RPMI8226 (cell line): ENCODE data around the gene TSHZ3.

Source experiments
- DNase-seq: peaks from one replicate; pipeline ENCODE4 v3.0.0-alpha.2; 2015

The TSHZ3 gene

GRCh38 chr19:31334849-31335624 is 14.2 kb downstream of the TSHZ3 start:
- no peak for DNase-seq

- no peak for DNase-seq
Observed at GRCh38 chr19:31334101-31334848, 15.0 kb downstream of the TSHZ3 start.

- DNase-seq, result no peak
Observed at GRCh38 chr19:31332096-31332495, 17.1 kb downstream of the TSHZ3 start.

GRCh38 chr19:31331536-31331935 is 17.7 kb downstream of the TSHZ3 start:
- DNase-seq, result no peak

DNA sequence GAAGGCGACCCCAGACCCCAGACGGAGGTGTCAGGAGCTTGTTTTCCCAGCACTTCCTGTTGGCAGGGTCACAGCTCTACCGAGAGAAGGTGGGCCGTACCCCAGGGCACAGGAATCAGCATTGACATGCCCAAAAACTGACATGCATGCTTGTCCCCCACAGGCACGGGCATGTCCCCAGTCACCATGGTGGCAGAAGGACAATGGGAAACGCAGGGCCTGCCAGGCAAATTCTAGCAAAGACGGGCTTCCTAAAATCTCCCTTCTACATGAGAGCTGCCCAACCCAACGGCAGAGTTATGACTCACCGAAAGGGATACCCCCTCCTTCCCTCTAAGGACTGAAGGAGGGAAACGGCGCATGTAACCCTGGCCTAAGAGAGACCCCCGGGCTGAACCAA is 18.5 kb downstream of the TSHZ3 start:
- DNase-seq, result no peak

- no peak for DNase-seq
Observed at GRCh38 chr19:31330237-31330636, 19.0 kb downstream of the TSHZ3 start.

- no peak for DNase-seq
Observed at GRCh38 chr19:31329819-31330218, 19.4 kb downstream of the TSHZ3 start.

DNA sequence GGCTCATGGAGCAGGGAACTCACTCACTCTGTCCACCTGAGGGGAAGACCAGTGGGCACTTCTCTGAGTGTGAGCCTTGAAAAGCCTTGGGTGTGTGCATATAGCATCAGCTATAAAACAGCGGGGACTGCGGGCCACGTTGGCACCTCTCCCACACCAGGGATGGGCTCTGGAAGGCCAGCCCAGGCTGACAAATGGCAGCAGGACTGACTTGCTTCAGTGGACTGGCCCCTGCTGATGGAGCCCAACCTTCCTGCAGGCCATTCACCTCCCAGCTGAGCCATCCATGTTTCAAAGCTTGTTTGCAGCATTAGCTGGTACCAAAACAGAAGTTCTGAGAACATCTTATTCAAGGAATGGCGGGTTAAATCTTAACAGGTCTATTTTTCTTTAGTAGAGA is 21.0 kb downstream of the TSHZ3 start:
- DNase-seq, result no peak

DNA sequence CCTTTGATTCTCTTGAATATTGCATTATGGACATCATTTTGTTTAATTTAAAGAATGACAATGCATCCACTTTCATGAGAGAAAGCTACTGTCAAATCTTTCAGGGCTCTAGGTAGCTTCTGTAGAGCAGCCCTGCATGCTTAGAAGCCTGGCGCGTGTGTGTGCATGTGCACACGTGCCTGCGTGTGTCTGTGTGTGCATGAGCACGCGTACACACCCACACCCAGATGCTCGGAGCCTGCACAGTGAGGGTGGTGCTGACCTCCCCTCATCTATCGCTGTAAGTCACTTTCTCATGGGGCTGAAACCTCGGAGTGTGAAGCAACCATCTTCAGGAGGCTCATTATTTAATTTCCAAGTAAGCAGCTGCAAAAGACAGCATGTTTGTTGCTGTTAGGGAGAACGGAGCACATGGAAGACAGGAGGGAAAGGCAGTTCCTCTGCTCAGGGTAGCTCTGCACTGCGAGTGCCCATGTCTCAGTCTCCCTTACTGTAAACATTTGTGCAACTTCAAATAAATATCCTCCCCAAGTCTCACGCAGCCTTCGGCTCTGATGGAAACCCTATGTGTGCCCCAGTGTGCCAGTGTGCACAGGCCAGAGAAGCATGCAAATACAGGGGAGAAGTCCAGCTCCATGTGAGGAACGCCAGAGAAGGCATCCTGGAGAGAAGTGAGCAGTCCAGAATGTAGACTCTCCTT is 22.8 kb downstream of the TSHZ3 start:
- DNase-seq, result no peak

GRCh38 chr19:31325342-31325741 is 23.9 kb downstream of the TSHZ3 start:
- no peak for DNase-seq

DNA sequence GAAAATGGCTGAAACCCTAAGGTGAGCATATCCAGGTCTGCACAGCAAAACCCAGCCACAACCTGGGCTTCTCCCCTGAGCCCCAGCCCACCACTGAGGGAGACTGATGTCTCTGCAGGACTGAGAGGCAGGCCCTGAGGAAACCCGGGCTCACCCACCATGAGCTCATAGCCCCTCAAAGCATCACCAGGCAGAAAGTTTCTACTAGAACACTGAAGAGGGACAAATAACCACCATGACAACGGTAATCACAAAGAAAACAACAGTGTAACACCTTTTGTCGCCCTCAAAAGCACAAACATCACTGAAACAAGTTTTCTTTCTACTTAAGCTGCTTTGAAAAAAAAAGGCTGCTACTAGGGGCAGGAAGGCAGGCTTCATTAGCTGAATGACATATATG is 29.8 kb downstream of the TSHZ3 start:
- DNase-seq, result no peak

DNA sequence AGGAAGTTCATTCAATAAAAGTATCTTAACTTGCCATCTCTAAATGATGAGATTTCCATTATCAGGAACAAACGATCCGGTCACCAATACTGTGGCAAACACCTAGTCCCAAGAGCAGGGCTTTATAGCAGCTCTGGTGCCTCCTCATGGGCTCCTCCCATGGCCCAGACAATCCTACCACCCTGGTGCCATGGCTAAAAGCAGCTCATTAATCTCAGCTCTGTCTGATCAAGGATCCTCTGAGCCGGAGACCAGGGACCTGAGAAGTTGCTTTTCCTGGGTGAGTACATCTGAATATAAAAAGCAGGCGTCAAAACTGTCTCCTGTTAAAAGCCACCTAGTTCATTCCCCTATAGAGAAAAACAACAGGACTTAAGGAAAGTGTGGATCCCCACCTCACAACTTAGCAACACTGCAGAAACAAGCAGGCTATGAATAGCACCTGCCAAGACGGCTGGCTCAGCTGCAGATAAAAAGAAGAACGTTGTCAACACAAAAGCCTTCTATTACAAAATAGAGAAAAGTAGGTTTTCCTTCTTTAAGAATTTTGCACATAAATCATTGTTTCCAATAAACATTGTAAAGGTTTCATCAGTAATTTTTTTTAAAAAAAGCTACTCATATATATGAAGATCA is 30.3 kb downstream of the TSHZ3 start:
- DNase-seq, result no peak

DNA sequence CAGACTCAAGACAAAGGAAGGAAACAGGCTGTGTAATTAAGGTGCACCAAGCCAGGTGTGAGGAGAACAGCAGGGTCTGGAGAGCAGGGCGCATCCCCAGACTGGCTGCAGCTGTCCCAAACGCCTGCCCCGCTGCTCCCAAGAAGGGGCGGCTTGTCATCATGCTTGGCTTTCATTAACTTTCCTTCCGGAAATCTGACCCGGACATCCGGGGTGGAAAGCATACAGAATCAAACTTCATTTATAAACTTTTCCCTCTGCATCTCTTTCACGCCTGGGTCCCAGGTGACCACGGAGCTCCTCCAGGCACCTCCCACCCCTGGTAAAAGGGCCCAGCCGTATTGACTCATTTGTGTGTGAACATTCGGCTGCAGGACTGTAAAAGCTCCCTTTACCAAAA is 31.7 kb downstream of the TSHZ3 start:
- no peak for DNase-seq

- no peak for DNase-seq
Observed at GRCh38 chr19:31317093-31317492, 32.1 kb downstream of the TSHZ3 start.

DNA sequence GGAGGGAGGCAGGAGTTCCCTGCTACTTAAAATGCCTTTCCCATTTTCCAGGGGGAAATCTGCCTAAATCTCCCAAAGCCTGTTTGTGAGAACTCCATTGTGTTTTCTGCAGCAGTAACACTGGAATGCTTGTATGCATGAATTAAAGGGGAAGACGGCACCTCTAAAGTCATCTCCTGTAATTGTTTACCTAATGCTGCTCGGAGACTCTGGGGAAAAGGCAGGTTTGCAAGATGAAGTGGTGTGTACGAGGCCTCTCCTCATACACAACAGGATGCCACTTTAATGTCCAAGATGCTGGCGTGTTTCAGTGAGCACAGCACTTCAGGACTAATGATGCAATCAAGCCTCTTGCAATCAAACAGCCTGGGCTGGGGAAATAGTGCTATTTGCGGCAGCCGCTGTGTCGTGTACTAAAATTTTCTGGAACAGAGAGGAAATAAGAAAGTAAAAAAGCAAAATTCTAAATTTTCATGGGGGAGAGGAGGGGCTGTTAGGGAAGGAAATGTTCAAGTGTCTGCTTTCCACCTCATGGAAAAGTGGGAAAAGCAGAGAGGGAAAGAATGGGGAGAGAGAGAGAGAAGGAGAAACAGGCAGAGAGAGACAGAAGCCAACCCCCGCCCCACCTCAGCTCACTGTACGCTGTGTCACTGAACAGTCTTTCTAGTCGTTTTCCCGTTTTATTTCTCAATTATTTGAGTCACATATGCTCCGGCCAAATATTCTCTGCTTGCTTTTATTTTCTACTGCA is 32.9 kb downstream of the TSHZ3 start:
- DNase-seq, result no peak

DNA sequence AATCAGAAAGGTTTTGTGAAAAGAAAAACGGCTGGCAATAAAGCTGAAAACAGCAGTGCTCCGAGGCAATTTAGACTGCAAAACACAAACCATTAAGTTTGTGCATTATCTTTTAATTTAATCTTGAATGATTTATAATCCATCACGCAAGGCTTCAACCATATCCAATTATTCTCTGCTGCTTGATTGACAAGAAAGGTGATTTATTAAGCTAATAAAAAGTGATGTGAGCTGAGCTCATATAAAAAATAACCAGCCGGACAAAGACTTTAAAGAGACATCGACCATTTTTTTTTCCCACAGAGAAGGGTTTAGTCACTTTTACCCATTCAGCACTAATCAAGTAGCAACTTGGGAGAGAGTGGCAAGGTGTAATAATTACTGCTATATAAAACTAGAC is 33.6 kb downstream of the TSHZ3 start:
- no peak for DNase-seq

DNA sequence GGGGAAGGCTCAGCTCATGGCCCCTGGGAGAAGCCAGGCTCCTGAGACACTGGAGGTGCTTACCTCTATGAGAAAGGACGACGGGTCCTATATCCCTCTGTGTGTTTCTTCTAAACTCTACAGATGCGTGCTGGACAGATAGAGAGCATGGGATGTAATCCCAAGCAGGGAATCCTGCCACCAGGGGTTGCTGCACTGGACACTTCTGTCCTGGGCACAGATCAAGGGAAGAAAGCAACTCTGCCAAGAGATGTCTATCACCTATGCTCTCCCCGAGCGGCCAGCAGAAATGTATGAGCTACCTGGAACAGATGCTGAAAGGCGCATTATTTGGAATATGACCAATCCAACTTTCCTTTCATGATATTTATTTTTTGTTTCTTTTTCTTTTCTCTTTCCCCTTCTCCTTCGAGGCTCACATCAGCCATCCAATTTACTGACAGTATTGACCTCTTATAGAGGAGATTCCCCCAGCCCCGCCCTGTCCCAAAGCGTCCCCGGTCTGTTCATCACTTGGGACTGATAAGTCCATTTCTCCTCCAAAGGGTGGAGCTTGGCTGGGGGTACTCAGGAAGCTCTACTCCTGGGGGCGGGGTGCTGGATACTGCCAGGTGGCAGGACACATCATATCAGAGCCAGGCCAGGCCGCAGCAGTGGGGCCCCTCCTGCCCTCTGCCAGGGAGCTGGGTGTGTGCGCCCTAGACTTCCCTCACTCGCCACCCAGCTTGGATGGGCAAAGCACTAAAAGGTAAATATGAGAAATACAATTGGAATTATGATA is 34.2 kb downstream of the TSHZ3 start:
- DNase-seq, result no peak

DNA sequence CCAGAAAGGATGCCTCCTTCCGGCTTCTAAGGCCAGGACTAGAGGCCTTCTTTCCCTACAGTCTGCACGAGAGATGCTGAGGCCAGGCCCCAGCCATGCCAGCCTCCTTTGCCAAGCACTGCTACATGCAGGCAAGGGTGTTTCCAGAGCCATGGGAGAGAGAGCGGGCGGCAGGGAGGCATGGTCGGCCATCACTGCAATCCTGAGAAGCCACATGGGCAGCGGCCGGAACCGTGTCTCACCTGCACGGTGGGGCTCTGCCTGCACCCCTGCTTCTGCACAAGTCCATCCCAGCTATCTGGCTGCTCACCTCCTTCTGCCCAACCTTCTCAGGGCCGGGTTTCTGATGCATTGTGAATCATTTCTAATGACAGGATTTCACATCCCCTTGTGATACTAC is 35.1 kb downstream of the TSHZ3 start:
- DNase-seq, result no peak

GRCh38 chr19:31313291-31314030 is 35.8 kb downstream of the TSHZ3 start:
- DNase-seq, result no peak

DNA sequence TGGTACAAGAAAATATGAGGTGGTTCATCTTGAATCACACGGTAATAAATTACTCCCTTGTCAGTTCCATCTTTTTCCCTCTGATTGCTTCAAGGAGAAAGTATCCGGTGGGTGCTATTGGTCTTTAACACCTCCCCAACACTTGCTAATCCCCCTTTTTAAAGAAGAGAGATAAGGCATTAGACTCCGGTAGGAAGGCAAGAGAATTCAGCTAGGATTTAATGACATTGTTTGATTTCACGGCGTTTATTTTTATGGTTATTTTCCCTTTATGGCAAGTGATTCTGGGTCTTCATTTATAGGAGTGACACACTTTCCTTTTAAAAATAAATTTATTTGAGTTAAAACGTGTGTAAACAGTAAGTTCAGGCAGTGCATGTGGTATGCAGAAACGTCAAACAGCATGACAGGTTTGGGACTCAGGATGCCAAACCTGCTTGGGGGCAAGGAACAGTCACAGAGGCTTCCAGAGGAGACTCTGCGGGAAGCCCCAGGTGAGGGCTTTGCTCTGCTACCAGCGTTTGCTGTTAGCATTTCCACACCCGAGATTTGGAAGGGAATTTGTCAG is 36.5 kb downstream of the TSHZ3 start:
- DNase-seq, result no peak
